Endodermal cell (in vitro differentiated cells): Measurements from ENCODE around the gene IL36G. TPM values are rescaled to one million over a fixed set of nuclear protein-coding genes. Genes with fewer than 3 reads are reported as not detected.

Experiments
- DNase-seq: peaks from one replicate; pipeline ENCODE4 v3.0.0-alpha.2; 2017
- H3K27ac ChIP-seq: 2 replicates; pipeline ENCODE4 v1.5.1; 2013; ENCODE audit warnings: mild to moderate bottlenecking, low read depth, low read length, moderate library complexity
- H3K27me3 ChIP-seq: 2 replicates; pipeline ENCODE4 v1.6.1; 2013; ENCODE audit warnings: mild to moderate bottlenecking, low read length, moderate library complexity; ENCODE audit not compliant: insufficient read depth, control insufficient read depth, poor library complexity, severe bottlenecking
- H3K36me3 ChIP-seq: 2 replicates; pipeline ENCODE4 v1.7.0; 2013; ENCODE audit warnings: mild to moderate bottlenecking, low read length, moderate library complexity; ENCODE audit not compliant: control insufficient read depth, insufficient read depth
- H3K4me1 ChIP-seq: one replicate; pipeline ENCODE4 v1.7.0; 2013; ENCODE audit warnings: low read length; ENCODE audit not compliant: control insufficient read depth, insufficient read depth
- H3K4me3 ChIP-seq: 2 replicates; pipeline ENCODE4 v1.5.1; 2013; ENCODE audit warnings: mild to moderate bottlenecking, low read length, moderate library complexity
- H3K9ac ChIP-seq: 2 replicates; pipeline ENCODE4 v1.6.1; 2013; ENCODE audit warnings: mild to moderate bottlenecking, low read length, moderate library complexity; ENCODE audit not compliant: poor library complexity, severe bottlenecking; ENCODE audit errors: extremely low read depth
- H3K9me3 ChIP-seq: 2 replicates; pipeline ENCODE4 v1.6.1; 2013; ENCODE audit warnings: mild to moderate bottlenecking, low read length, moderate library complexity; ENCODE audit not compliant: control insufficient read depth
- H3K27ac Mint-ChIP-seq: 2 replicates; pipeline ENCODE4 v1.8.0; 2020; ENCODE audit warnings: mixed read lengths
- H3K27me3 Mint-ChIP-seq: 2 replicates; pipeline ENCODE4 v1.8.0; 2021; ENCODE audit warnings: mild to moderate bottlenecking, mixed read lengths; ENCODE audit not compliant: insufficient read depth
- H3K36me3 Mint-ChIP-seq: 2 replicates; pipeline ENCODE4 v1.8.0; 2020; ENCODE audit warnings: low read depth, mixed read lengths
- H3K4me1 Mint-ChIP-seq: 2 replicates; pipeline ENCODE4 v1.8.0; 2020; ENCODE audit warnings: mixed read lengths
- H3K4me3 Mint-ChIP-seq: 2 replicates; pipeline ENCODE4 v1.8.0; 2020; ENCODE audit warnings: mild to moderate bottlenecking, moderate library complexity, mixed read lengths
- H3K9me3 Mint-ChIP-seq: 2 replicates; pipeline ENCODE4 v1.8.0; 2020; ENCODE audit warnings: mild to moderate bottlenecking, mixed read lengths
- WGBS, 2 experiments: methylation state at CpG; one replicate each; pipeline versions ENCODE4 v1.1.5 to v1.1.7; 2013; ENCODE audit warnings: missing lambda C conversion rate in 2 of 2, mixed read lengths in 1 of 2; ENCODE audit not compliant: insufficient coverage in 1 of 2, insufficient read length in 1 of 2; 5-methylcytosine and 5-hydroxymethylcytosine counted together
- total RNA-seq, 2 donors: library from RNA; stranded (reverse); fragmentation: NEBNext Ultra II Directional in 1 of 2; extraction: Animal tissue kit (Norgen Biotek cat#: 25700) in 1 of 2; gene quantifications; 2 replicates in 1 of 2; 3 replicates in 1 of 2; pipeline ENCODE4 v1.2.1, GENCODE V29; 2021
- TF ChIP-seq, protein P1 (sequence below): fragments of 200-600 bp; sonication (generic); conservative IDR thresholded peaks from 2 replicates; pipeline ENCODE4 v1.5.0; 2021; ENCODE audit warnings: antibody characterized with exemption, mild to moderate bottlenecking

Gene IL36G
- total RNA-seq, 2 donors from 2014 or later = not detected

DNA sequence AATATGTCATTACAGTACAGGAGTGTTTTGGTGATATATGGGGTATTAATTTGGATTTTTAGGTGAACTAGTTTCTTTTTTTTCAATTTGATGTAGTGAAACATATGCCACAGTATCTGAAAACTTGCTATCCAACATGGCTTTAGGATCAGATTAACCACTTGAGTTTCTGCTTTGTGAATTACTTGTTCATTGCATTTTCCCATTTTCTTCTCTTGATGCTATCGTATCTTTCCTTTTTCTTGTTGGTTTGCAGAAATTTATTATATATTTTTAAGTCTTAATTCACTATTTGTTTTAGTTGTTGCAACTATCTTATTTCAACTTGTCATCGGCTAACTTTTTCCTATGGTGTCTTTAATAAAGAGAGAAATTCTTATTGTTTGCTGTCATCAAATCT lies 36.3 kb downstream of the IL36G start:
- Histone ChIP-seq H3K27me3 (peaks cover 68% of the 10 kb centered on the region), H3K9me3 (no peaks in the 10 kb centered on the region), H3K9ac (no peak overlapping the region), H3K4me1 (no peaks in the 10 kb centered on the region), H3K27ac (no peak overlapping the region), H3K36me3 (no peaks in the 10 kb centered on the region), H3K4me3 (no peak overlapping the region)
- Mint-ChIP-seq H3K27me3 (peaks cover 39% of the 10 kb centered on the region), H3K9me3 (peaks cover 6% of the 10 kb centered on the region), H3K27ac (no peak overlapping the region), H3K4me1 (no peaks in the 10 kb centered on the region), H3K36me3 (no peaks in the 10 kb centered on the region), H3K4me3 (no peak overlapping the region)
- no CpG with 5 or more reads among the region's 2 CpGs for WGBS, 2 experiments
- DNase-seq = no peak
- TF ChIP-seq, protein P1, sequence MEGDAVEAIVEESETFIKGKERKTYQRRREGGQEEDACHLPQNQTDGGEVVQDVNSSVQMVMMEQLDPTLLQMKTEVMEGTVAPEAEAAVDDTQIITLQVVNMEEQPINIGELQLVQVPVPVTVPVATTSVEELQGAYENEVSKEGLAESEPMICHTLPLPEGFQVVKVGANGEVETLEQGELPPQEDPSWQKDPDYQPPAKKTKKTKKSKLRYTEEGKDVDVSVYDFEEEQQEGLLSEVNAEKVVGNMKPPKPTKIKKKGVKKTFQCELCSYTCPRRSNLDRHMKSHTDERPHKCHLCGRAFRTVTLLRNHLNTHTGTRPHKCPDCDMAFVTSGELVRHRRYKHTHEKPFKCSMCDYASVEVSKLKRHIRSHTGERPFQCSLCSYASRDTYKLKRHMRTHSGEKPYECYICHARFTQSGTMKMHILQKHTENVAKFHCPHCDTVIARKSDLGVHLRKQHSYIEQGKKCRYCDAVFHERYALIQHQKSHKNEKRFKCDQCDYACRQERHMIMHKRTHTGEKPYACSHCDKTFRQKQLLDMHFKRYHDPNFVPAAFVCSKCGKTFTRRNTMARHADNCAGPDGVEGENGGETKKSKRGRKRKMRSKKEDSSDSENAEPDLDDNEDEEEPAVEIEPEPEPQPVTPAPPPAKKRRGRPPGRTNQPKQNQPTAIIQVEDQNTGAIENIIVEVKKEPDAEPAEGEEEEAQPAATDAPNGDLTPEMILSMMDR = no peak

DNA sequence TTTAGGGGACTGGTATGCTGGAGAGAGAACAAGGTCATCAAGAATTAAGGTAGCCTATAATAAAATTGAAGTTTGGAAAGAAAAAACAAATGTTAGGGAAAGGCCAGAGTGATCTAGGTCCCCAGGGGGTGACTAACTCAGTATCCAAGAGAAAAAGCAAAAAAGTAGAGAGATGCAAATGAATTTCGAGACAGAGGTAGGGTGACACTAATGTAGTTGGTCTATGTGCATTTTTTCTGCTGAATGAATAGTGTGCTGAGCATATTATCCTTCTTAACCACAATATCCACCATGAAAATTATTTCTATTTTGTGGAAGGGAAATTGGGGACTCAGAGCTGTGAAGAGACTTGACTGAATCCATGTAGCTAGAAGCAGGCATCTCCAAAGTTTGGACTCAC lies 37.2 kb downstream of the IL36G start:
- H3K27me3 Mint-ChIP-seq = peaks cover 37% of the 10 kb centered on the region
- DNase-seq = no peak
- no peaks in the 10 kb centered on the region for H3K9me3 ChIP-seq
- H3K27ac ChIP-seq = no peak overlapping the region
- H3K9me3 Mint-ChIP-seq = peaks cover 7% of the 10 kb centered on the region
- TF ChIP-seq, protein P1 = no peak
- H3K27me3 ChIP-seq = peaks cover 63% of the 10 kb centered on the region
- H3K27ac Mint-ChIP-seq = no peak overlapping the region
- no peaks in the 10 kb centered on the region for H3K36me3 ChIP-seq
- H3K4me1 Mint-ChIP-seq = no peaks in the 10 kb centered on the region
- no peak overlapping the region for H3K4me3 Mint-ChIP-seq
- 75% methylated on average over 1 of the region's 1 CpG; no CpG with 5 or more reads in 1 of the 2 experiments for WGBS, 2 experiments
- H3K4me3 ChIP-seq = no peak overlapping the region
- H3K9ac ChIP-seq = no peak overlapping the region
- no peaks in the 10 kb centered on the region for H3K4me1 ChIP-seq
- no peaks in the 10 kb centered on the region for H3K36me3 Mint-ChIP-seq

DNA sequence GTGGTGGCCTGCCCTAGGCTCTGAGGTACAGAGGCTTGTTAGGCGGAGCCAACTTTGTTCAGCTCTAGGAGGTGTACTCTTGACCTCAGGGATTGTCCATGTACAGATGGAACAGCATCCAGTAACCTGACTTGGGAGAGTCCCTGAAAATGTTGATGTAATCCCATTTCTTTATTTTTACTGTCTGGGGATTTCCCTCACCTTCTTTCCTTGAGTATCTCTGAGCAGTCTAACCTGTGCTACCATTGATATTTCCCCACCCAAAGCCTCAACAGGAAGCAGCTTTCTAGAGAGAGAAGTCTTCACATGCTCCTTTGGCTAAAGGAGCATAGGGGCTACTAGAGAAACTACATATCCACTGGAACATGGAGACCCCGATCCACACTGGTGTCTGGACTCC lies 37.8 kb downstream of the IL36G start:
- TF ChIP-seq, protein P1 = no peak
- H3K9me3 Mint-ChIP-seq = peaks cover 7% of the 10 kb centered on the region
- Histone ChIP-seq H3K27me3 (peaks cover 57% of the 10 kb centered on the region), H3K4me1 (no peaks in the 10 kb centered on the region), H3K4me3 (no peak overlapping the region), H3K27ac (no peak overlapping the region), H3K9ac (no peak overlapping the region), H3K9me3 (no peaks in the 10 kb centered on the region), H3K36me3 (no peaks in the 10 kb centered on the region)
- WGBS, 2 experiments = 85 to 93% methylated on average over 2 of the region's 2 CpGs
- H3K27ac Mint-ChIP-seq = no peak overlapping the region
- no peak overlapping the region for H3K4me3 Mint-ChIP-seq
- no peaks in the 10 kb centered on the region for H3K36me3 Mint-ChIP-seq
- H3K4me1 Mint-ChIP-seq = no peaks in the 10 kb centered on the region
- no peak for DNase-seq
- H3K27me3 Mint-ChIP-seq = peaks cover 35% of the 10 kb centered on the region
